ENCODE data around the gene ADARB1. TPM values are rescaled to one million over a fixed set of nuclear protein-coding genes. Genes with fewer than 3 reads are reported as not detected.

The ADARB1 gene
- total and polyA plus RNA-seq, 2 experiments from 2014 or later = 4.8 to 14.8 TPM

- TF ChIP-seq EZH2 (IDR thresholded peaks at IDR 0.05; ENCODE audit: low read depth, unreplicated experiment) = no peak
- no peak for TF ChIP-seq CTCF (conservative IDR thresholded peaks at IDR 0.05; ENCODE audit: low read depth in 2 of 2)
- TF ChIP-seq, protein P1, sequence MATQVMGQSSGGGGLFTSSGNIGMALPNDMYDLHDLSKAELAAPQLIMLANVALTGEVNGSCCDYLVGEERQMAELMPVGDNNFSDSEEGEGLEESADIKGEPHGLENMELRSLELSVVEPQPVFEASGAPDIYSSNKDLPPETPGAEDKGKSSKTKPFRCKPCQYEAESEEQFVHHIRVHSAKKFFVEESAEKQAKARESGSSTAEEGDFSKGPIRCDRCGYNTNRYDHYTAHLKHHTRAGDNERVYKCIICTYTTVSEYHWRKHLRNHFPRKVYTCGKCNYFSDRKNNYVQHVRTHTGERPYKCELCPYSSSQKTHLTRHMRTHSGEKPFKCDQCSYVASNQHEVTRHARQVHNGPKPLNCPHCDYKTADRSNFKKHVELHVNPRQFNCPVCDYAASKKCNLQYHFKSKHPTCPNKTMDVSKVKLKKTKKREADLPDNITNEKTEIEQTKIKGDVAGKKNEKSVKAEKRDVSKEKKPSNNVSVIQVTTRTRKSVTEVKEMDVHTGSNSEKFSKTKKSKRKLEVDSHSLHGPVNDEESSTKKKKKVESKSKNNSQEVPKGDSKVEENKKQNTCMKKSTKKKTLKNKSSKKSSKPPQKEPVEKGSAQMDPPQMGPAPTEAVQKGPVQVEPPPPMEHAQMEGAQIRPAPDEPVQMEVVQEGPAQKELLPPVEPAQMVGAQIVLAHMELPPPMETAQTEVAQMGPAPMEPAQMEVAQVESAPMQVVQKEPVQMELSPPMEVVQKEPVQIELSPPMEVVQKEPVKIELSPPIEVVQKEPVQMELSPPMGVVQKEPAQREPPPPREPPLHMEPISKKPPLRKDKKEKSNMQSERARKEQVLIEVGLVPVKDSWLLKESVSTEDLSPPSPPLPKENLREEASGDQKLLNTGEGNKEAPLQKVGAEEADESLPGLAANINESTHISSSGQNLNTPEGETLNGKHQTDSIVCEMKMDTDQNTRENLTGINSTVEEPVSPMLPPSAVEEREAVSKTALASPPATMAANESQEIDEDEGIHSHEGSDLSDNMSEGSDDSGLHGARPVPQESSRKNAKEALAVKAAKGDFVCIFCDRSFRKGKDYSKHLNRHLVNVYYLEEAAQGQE (IDR thresholded peaks at IDR 0.05; ENCODE audit: unreplicated experiment) = no peak
- TF ChIP-seq, protein P2, sequence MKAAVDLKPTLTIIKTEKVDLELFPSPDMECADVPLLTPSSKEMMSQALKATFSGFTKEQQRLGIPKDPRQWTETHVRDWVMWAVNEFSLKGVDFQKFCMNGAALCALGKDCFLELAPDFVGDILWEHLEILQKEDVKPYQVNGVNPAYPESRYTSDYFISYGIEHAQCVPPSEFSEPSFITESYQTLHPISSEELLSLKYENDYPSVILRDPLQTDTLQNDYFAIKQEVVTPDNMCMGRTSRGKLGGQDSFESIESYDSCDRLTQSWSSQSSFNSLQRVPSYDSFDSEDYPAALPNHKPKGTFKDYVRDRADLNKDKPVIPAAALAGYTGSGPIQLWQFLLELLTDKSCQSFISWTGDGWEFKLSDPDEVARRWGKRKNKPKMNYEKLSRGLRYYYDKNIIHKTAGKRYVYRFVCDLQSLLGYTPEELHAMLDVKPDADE (IDR thresholded peaks at IDR 0.05) = no peak
- TF ChIP-seq EZH2phosphoT487 (IDR thresholded peaks at IDR 0.05; ENCODE audit: unreplicated experiment) = no peak
- TF ChIP-seq POLR2AphosphoS5 (IDR thresholded peaks at IDR 0.05; ENCODE audit: low read depth) = no peak
- no peak for TF ChIP-seq ZNF331 (CRISPR knock-in tag; IDR thresholded peaks at IDR 0.05; ENCODE audit: low read depth)
- TF ChIP-seq CREB1 (CRISPR knock-in tag; IDR thresholded peaks at IDR 0.05; ENCODE audit: low read depth) = no peak
- TF ChIP-seq NANOG (IDR thresholded peaks at IDR 0.05; ENCODE audit: borderline replicate concordance) = no peak
- TF ChIP-seq ZNF114 (CRISPR knock-in tag; IDR thresholded peaks at IDR 0.05) = no peak
These were observed 51.0 kb downstream of the ADARB1 start (continued) for GRCh38 chr21:45125357-45125756.

GRCh38 chr21:45126204-45126626 is 51.8 kb downstream of the ADARB1 start:
- H3K27me3 Mint-ChIP-seq (ENCODE audit: insufficient read depth, low read depth, poor library complexity) = peaks cover 3% of the 10 kb centered on the region
- Histone ChIP-seq H3K36me3 (ENCODE audit: insufficient read depth) (no peaks in the 10 kb centered on the region), H3K4me1 (ENCODE audit: insufficient read depth) (no peaks in the 10 kb centered on the region), H3K4me3 (no peak overlapping the region), H3F3A (replicated peaks; ENCODE audit: low read depth) (no peaks in the 10 kb centered on the region), H4K20me1 (replicated peaks; ENCODE audit: insufficient read depth) (peaks cover 6% of the 10 kb centered on the region; the same call in 1 of the 2 replicates), H3K27ac (ENCODE audit: low read depth) (no peak overlapping the region), H2AFZ (no peak overlapping the region), H3K4me2 (no peak overlapping the region), H3K79me2 (replicated peaks; ENCODE audit: insufficient read depth) (no peaks in the 10 kb centered on the region), H3K9me2 (ENCODE audit: insufficient read depth) (no peaks in the 10 kb centered on the region), H3K27me3 (ENCODE audit: insufficient read depth) (no peaks in the 10 kb centered on the region)
- TF ChIP-seq ZNF331 (CRISPR knock-in tag; IDR thresholded peaks at IDR 0.05; ENCODE audit: low read depth) (no peak), EZH2phosphoT487 (IDR thresholded peaks at IDR 0.05; ENCODE audit: unreplicated experiment) (no peak), JUNB (IDR thresholded peaks at IDR 0.05; ENCODE audit: unreplicated experiment) (no peak)
- TF ChIP-seq, protein P1 (IDR thresholded peaks at IDR 0.05; ENCODE audit: unreplicated experiment) = no peak
- H3K27ac Mint-ChIP-seq = no peak overlapping the region
- ATAC-seq = no peak
- no peak for DNase-seq (ENCODE audit: low spot score)
- no peaks in the 10 kb centered on the region for H3K9me3 Mint-ChIP-seq
- H3K4me1 Mint-ChIP-seq = no peaks in the 10 kb centered on the region
- H3K4me3 Mint-ChIP-seq = no peak overlapping the region
- no peaks in the 10 kb centered on the region for H3K36me3 Mint-ChIP-seq (ENCODE audit: low read depth)
